HG03571 (cell line): Measurements from ENCODE around the gene KRTAP23-1.

Source experiments
- ATAC-seq: cut with Tn5 transposase; IDR thresholded peaks from one replicate; pipeline ENCODE4 v1.9.1; 2021; ENCODE audit not compliant: unreplicated experiment

The KRTAP23-1 gene, protein sequence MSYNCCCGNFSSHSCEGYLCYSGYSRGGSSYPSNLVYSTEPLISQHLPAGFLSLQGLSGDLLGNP

DNA sequence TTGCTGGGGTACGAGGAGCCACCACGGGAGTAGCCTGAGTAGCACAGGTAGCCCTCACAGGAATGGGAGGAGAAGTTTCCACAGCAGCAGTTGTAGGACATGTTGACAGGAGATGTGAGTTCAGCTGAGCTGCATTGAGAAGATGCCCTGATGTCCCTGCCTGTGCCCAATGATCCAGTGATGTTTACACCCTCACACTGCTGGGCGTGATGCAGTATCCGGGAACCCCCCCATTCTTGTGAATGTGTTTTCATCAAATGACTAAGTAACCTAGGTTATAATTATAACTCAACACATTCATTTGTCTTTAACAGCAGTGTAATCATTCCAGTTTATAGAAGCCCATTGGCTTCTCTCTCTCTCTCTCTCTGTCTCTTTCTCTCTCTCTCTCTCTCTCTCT lies at the start of gene KRTAP23-1:
Gene KRTAP23-1 (minus strand): TSS at position 101 of the 400 bp plus-strand sequence. CDS start 0 bp downstream, at position 101.
- no peak for ATAC-seq

DNA sequence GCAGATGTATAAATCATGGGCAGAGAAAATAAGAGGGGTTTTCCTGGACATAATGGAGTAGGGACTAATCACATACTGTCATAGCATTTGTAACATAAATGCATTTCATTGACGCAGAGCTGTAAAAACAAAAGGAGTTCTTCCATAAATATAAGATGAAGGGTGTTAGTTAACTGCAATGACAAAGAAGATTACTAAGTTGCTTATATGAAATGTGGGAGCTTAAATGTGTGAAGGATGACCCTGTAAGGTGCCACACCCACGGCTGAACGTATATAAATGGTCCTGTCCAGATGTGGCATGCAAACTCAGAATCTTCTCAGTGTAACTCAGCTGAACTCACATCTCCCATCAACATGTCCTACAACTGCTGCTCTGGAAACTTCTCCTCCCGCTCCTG lies 47.3 kb upstream of the KRTAP23-1 start, which contains the start of gene KRTAP13-1:
Gene KRTAP13-1 (plus strand): TSS at position 301 of the 400 bp plus-strand sequence. CDS start 56 bp downstream, at position 357.
- ATAC-seq, result no peak

DNA sequence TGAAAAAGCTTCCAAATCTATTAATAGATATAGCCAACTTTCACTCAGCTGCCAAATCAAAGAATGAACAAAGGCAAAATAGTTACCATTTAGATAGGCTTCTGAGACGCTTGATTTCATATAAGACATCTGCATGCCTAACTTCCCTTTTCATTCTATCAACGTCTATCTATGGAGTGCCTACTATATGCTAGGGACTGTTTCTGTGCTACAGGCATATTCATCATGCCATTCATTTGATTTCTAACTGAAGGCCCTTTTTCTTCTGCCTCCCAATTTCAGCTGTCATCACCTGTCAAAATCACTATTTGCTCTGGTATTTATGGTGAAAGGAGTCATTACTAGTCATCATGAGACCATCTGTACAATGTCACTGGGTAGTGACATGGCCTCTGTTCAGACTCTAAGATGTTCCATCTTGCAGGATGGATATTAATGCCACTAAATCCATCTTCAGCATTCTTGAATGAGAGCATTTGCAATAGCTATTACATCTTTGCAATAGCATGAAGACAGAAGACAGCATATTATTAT lies 43.2 kb upstream of the KRTAP23-1 start:
- ATAC-seq, result no peak

DNA sequence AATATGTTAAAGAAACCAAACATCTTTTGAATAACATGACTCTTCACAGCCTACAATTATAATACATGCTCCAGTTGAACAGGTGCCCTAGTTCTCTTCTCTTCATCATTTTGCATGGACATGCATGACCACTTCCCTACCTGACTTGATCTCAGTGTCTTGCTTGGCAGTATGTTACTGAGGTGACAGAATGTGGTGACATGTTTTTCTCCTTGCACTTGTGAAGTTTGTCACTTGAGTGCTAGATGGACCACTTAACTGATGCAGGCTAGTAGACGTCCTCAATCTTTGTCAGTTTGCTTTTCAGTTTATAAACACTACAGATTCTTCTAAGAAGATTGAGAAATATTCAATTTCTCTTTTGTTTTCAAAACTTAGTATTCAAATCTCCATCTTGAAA lies 33.8 kb upstream of the KRTAP23-1 start:
- ATAC-seq, result no peak

DNA sequence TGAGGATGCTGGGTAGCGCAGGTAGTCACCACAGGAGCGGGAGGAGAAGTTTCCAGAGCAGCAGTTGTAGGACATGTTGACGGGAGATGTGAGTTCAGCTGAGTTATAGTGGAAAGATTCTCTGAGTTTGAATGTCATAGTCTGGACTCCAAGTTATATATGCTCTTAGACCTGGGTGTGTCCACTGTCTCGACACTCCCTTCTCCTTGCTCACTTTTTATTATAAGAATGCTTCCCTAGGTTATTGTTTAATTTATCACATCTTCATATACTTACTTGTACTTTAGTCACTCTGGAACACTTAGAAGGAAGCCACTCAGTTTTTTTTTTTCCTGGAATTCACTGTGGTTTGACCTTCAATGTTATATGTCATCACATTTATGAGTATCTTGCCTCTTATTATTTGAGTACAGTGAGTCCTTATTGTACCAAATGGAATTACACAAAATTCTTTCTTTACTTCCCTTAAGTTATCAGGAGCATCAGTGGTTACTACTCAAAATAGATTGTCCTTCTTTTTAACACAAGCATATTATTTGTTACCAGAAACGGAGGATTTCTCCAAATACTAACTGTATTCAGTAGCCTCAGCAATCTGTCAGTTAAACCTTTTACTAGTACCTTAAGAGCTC lies 23.8 kb upstream of the KRTAP23-1 start, which contains the start of gene KRTAP13-2:
Gene KRTAP13-2 (minus strand): TSS at position 133 of the 632 bp plus-strand sequence. CDS start 58 bp downstream, at position 75.
- ATAC-seq, result no peak

DNA sequence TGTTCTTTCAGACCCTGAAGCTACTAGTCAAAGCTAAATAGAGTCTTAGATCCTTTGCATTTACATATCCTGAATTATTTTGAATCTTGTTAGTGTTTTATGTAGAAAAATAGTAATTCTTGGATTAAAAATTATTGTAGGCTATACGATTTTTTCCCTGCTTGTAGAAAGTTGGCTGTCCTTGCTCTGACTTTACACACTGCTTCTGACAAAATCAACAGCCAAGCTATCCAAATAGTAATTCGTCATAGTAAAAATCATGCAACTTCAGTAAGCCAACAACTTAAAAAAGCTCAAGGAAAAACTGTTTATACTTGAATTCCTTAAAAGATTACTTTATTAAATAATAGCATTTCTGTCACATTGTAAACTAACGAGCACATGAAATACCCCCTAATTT lies 7.5 kb upstream of the KRTAP23-1 start:
- ATAC-seq, result no peak

DNA sequence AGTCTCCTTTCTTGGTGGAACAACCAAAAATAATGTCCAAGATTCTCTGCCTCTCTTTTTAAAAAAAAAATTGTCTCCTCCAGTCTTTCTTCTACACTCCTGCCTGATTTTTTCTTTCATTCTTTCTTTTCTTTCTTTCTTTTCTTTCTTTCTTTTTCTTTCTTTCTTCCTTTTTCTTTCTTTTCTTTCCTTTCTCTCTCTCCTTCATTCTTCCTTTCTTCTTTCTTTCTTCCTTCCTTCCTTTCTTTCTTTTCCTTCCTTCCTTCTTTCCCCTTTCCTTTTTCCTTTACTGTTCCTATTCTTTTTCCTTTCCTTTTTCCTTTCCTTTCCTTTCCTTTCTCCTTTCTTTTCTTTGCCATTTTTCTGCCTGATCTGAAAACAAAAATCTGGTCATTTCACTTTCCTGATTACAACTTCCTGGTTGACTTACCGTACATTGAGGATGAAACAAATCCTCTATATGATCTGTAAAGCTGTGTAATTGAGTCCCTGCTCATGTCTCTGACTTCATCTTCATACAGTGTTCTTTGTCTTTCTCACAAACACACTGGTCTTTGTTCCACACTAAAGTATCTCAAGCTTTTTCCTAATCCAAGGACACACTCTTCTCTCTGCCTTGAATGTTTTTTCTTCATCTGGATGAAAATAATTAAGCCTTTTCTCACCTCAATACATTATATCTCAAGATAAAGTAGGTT lies 6.1 kb upstream of the KRTAP23-1 start:
- no peak for ATAC-seq

DNA sequence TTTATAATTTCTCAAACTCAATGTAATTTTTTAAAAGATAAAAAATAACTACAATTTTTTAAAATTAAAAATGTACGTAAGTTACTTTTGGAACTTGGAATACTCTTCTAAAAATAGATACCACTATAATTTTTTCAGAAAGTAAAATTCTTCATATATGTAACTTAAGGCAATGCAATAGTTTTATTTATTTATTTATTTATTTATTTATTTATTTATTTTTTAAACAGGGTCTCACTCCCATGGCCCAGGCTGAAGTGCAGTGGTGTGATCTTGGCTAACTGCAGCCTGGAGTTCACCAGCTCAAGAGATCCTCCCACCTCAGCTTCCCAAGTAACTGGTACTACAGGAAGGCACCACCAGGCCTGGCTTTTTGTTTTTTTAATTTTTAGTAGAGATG lies 3.1 kb upstream of the KRTAP23-1 start:
- ATAC-seq, result no peak

DNA sequence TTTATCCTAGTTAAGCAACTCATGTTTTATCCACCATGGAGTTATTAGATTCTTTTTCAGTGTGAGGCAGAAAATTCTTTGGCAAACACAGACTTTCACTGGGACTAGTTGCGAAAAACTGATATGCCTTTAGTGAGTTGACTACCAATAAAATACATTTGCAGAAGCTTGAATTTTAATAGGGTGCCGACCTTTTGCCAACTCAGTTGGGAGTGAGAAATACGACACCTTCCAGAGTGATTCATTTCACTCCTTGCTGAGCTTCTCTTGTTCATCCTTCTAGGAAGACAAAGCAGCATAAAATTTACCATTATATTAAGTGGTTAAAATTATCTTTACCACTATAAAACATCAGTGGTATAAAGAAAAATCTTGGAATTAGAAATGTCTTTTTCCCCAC lies 1.2 kb upstream of the KRTAP23-1 start:
- no peak for ATAC-seq

DNA sequence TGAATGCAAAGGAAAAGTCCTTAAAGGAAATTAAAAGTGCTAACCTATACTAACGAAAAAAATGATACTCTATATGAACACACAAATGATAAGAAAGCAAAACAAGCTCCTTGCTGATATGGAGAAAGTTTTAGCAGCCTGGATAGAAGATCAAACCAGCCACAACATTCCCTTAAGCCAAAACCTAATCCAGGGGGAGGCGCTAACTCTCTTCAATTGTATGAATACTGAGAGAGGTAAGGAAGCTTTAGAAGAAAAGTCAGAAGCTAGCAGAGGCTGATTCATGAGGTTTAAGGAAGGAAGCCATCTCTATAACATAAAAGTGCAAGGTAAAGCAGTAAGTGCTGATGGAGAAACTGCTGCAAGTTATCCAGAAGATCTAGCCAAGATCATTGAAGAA lies 3.4 kb downstream of the KRTAP23-1 start:
- ATAC-seq, result no peak

DNA sequence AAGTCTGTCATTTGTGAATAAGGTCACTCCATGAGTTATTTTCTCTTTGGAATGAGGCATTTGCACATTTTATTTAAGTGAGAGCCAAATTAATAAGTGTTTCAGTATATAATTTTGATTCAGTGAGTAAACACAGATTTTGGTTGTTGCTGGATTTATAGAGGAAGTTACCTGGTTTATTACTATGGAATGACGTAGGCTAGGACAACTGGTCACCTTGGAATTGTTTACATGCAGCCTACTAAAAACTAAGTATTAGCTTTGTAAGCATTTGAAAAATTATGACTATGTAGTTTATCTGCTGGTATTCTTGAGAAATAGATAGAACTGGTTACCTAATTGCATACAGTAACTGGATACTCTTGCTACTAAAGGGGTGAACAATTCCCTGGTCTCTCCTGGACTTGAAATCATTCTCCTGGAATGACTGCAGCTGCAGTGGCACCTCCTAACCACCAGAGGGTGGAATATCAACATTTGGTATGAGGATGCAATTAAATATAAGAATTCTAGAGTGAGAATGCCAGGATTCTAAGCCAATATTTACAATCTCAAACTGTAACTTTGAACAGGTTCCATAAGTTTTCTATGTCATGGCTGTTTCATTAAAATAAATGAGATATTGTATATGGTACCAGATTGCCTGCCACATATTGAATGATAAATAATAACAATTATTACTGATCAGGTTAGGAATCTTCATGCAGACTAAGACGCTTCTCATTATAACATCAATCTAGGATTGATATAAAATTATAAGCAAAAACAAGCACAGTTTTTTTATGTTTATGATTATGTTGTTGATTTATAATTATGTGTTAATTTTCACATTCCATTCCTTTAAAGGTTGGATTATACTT lies 7.5 kb downstream of the KRTAP23-1 start:
- no peak for ATAC-seq

DNA sequence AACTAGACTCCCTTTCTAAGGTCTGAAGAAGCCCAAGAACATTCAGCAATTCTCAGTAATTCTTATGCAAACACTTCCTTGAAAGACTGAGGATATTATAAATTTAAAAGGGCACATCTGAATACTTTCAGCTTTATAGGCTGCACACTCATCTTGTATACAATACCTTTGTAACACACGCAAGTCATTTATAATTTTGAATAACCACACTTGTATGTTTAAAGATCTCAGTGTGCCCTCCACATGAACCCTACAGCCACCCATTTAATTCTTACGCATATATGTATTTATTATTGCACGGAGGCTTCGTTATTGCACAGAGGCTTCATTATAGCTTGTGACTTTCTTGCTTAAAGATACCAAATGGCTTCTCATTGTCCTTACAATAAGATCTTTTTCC lies 9.7 kb downstream of the KRTAP23-1 start:
- no peak for ATAC-seq

DNA sequence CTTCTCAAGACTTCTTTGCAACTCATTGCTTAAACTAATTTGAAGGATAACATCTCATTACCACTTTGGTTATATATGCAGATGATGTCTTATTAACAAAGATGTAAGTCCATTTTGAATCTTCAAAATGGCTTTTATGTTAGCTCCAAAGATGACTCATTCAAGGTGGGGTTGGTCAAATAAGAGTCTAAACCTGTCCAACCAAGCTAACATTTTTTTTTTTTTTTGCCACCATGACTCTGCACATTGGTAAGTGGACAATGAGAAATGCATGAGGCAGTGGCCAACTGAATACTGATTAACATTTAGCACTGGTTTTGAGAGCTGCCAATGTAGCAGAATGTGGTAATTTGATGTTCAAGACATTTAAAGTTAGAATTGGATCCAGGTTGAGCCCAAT lies 10.6 kb downstream of the KRTAP23-1 start:
- ATAC-seq, result no peak

DNA sequence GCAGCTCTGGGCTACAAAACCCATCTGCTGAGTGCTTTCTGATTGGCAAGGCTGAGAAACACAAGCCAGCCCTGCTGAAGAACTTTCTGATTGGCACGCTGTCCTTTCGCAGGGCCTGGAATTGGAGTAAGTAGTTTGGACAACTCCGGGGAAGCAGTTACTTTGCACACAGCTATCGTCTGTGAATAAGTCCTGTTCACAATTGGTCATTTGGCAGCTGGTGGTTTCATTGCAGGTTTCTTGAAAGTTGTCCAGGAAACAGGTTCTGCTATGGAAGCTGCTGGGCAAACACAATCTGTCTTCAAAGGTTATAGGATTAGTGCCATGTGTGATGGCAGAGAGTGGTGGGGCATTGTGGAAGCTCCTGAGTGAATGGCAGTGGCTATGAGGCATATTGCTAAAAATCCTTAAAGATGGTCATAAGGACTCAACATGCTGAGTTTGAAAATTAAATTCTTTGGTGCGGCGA lies 11.1 kb downstream of the KRTAP23-1 start, which contains the start of gene KRTAP27-1:
Gene KRTAP27-1 (minus strand): TSS at position 419 of the 469 bp plus-strand sequence. CDS start 26 bp downstream, at position 393.
- no peak for ATAC-seq

DNA sequence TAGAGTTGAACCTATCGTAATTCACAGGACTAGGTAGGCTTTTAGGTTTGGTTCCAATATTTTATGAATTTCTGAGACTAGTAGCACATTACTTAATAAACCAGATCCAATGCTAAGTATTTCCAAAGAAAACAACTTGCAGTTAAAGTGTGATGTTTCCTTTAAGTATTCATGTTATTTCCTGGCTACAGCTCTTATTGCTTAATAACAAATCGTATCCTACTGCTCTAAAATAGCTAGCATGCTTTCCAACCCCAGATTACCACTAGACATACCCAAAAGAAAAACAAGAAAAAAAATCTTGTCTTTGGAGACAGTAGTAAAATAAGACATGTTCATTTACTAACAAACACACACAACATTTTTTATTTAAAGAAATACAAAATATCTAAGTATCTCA lies 11.8 kb downstream of the KRTAP23-1 start:
- ATAC-seq, result no peak

DNA sequence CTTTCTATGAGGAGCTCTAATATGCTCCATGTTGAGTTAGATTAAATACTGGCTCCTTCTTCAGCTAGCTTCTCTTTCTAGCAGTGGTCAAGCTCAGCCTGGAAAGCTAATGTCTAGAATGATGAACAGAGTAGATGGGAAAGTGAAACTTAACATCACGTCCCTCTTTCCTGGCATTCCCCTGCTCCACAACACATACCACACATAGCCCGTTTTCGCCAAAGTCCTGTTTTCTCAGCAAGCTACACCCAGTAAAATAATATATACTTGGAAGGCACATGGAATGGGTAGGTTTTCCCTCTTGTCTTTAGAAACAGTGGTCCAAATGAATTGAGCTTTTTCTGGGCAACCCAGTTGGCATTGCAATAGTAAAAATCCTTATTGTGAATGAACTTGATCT lies 14.7 kb downstream of the KRTAP23-1 start:
- ATAC-seq, result no peak

DNA sequence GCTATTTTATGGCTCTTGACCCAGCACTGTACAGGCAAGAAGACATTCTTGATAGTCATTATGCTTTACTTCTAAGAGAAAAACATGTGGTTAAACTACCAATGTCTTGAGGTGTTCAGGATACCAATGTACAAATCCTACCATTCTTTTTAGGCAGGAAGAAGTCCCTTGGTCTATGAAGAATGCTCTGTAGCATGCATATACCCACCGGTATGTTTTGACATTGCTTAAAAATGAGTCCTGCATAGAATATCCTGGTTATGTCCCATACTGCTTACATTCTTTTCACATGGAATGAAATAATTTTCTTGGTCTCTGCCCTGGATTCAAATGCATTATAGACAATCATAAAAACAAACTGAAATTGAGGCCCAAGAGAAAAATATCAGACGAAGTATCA lies 15.7 kb downstream of the KRTAP23-1 start:
- no peak for ATAC-seq

DNA sequence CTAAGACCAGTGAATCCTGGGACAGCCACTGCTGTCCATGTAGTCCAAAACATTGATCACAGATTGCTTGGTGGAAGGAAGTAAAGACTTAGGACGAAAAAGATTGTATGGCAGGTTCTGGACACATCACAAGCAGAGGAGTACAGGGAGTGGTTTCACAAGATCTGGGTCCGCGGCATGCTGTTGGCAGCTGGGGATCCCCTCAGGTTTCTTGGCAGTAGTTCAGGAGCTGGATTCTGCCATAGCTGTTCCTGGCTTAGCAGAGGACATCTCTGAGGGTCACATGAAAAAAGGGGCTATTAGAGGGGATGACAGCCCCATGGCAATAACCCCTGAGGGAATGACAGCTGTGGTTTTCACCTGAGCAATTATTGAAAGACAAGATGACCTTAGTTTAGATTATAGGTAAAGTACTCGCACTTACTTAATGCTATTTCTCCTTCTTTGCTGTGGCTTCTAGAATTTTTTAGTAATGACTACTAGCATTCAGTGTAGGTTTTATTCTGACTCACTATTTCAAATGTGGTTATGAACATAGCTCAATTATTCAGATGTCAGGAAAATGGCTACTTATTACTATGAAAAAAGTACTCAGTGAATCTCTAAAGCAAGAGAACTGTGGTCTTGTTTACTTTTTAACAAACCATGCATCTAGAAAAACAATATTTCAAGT lies 19.1 kb downstream of the KRTAP23-1 start:
- no peak for ATAC-seq

DNA sequence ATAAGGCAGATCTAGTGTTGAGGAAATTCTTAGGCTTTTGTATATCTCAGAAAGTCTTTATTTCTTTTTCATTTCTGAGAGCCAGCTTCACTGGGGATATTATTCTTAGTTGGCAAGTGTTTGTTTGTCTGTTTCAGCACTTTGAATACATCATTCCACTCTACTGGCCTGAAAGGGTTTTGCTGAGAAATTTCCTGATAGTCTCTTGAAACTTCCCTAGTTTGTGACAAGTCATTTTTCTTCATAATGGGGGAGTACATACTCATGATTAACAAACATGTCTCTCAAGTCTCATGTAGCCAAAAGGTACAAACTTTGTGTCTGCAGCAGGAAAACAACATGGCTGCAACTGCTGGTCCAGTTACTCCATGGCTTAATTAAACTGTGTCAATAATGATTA lies 22.0 kb downstream of the KRTAP23-1 start:
- ATAC-seq, result no peak

DNA sequence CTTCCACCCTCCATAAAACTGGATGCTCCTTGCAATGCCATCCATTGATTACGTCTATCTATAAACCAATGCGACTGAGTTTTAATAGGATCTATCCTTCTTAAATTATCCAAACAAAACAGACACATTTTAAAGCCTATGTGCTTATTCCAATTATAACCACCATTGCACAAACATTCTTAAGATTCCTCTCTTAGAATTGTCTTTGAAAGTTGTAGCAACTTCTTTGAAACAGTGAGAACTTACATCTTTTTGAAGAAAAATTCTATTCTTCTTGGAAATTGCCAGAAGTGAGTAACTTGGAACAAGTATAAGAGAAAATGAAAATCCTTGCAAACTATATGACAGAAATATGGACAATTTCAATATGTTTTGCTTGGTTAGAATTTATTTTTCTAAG lies 28.2 kb downstream of the KRTAP23-1 start, which contains the start of gene KRTAP26-1:
Gene KRTAP26-1 (minus strand): TSS at position 101 of the 400 bp plus-strand sequence. CDS start 280 bp downstream, outside the sequence.
- ATAC-seq, result no peak
